CD14-positive monocyte (primary cell): ENCODE measurements around the gene MAN1C1. TPM values are rescaled to one million over a fixed set of nuclear protein-coding genes. Genes with fewer than 3 reads are reported as not detected.

Experiments
- DNase-seq, 3 donors: peaks; one replicate each; pipeline ENCODE4 v3.0.0-alpha.2; 2011 to 2022
- H2AFZ ChIP-seq: 2 replicates; pipeline ENCODE4 v1.6.0; 2012; ENCODE audit warnings: mild to moderate bottlenecking, low read depth, low read length, inconsistent platforms; ENCODE audit not compliant: insufficient read depth, poor library complexity, severe bottlenecking
- H3K27ac ChIP-seq, 2 donors: 1 replicate in 1 of 2; 2 replicates in 1 of 2; pipeline ENCODE4 v1.5.1; 2012 to 2013; ENCODE audit warnings: low read length in 2 of 2, control low read depth in 1 of 2, inconsistent platforms in 1 of 2, low read depth in 1 of 2, mild to moderate bottlenecking in 1 of 2
- H3K27me3 ChIP-seq, 2 donors: one replicate each; pipeline versions ENCODE4 v1.6.0 to v1.6.1; 2011 to 2013; ENCODE audit warnings: low read length in 2 of 2; ENCODE audit not compliant: control insufficient read depth in 2 of 2, insufficient read depth in 2 of 2
- H3K36me3 ChIP-seq, 2 donors: replicated peaks in 1 of 2; 1 replicate in 1 of 2; 2 replicates in 1 of 2; pipeline versions ENCODE4 v1.5.1 to v1.6.1; 2012 to 2013; ENCODE audit warnings: low read length in 2 of 2, control low read depth in 1 of 2, inconsistent platforms in 1 of 2, mild to moderate bottlenecking in 1 of 2; ENCODE audit not compliant: insufficient read depth in 2 of 2, control insufficient read depth in 1 of 2
- H3K4me1 ChIP-seq, 2 donors: 1 replicate in 1 of 2; 2 replicates in 1 of 2; pipeline versions ENCODE4 v1.5.1 to v1.6.1; 2012 to 2013; ENCODE audit warnings: low read length in 2 of 2, control low read depth in 1 of 2, inconsistent platforms in 1 of 2, mild to moderate bottlenecking in 1 of 2, moderate library complexity in 1 of 2; ENCODE audit not compliant: insufficient read depth in 2 of 2, control insufficient read depth in 1 of 2
- H3K4me2 ChIP-seq: replicated peaks from 2 replicates; pipeline ENCODE3; 2012; ENCODE audit warnings: low read length, moderate library complexity, mild to moderate bottlenecking; ENCODE audit not compliant: poor library complexity, severe bottlenecking; ENCODE audit errors: extremely low read depth
- H3K4me3 ChIP-seq, 3 experiments: fragments of 200-600 bp in 1 of 3; sonication (generic) in 1 of 3; replicated peaks in 1 of 3; 1 replicate in 2 of 3; 2 replicates in 1 of 3; pipeline ENCODE4 v1.5.1; 2011 to 2013; ENCODE audit warnings: low read length in 3 of 3, mild to moderate bottlenecking in 3 of 3, control low read depth in 2 of 3, low read depth in 2 of 3, inconsistent platforms in 1 of 3, moderate library complexity in 1 of 3
- H3K79me2 ChIP-seq: 2 replicates; pipeline ENCODE4 v1.6.0; 2012; ENCODE audit warnings: mild to moderate bottlenecking, control low read depth, inconsistent platforms, low read length, moderate library complexity; ENCODE audit not compliant: insufficient read depth
- H3K9ac ChIP-seq: 2 replicates; pipeline ENCODE4 v1.6.0; 2017; ENCODE audit warnings: low read length, mild to moderate bottlenecking; ENCODE audit not compliant: insufficient read depth, poor library complexity, severe bottlenecking
- H3K9me3 ChIP-seq, 2 donors: replicated peaks in 1 of 2; 1 replicate in 1 of 2; 2 replicates in 1 of 2; pipeline versions ENCODE4 v1.5.1 to v1.6.1; 2012 to 2013; ENCODE audit warnings: low read length in 2 of 2, control low read depth in 1 of 2; ENCODE audit not compliant: control insufficient read depth in 1 of 2, insufficient read depth in 1 of 2
- H4K20me1 ChIP-seq: 2 replicates; pipeline ENCODE4 v1.6.0; 2012; ENCODE audit warnings: mild to moderate bottlenecking, low read length, control low read depth, moderate library complexity; ENCODE audit not compliant: insufficient read depth
- H3K27ac Mint-ChIP-seq, 7 donors: one replicate each; pipeline ENCODE4 v1.8.0; 2020; ENCODE audit warnings: mild to moderate bottlenecking in 7 of 7, mixed read lengths in 7 of 7, moderate library complexity in 6 of 7, inconsistent platforms in 2 of 7
- H3K27me3 Mint-ChIP-seq, 3 donors: one replicate each; pipeline ENCODE4 v1.8.0; 2021 to 2022; ENCODE audit warnings: low read depth in 3 of 3, mild to moderate bottlenecking in 3 of 3, mixed read lengths in 3 of 3, moderate library complexity in 3 of 3, inconsistent platforms in 1 of 3
- H3K36me3 Mint-ChIP-seq, 2 donors: one replicate each; pipeline ENCODE4 v1.8.0; 2020; ENCODE audit warnings: mixed read lengths in 2 of 2, inconsistent platforms in 1 of 2, mild to moderate bottlenecking in 1 of 2
- H3K4me1 Mint-ChIP-seq: one replicate; pipeline ENCODE4 v1.8.0; 2020; ENCODE audit warnings: mild to moderate bottlenecking, mixed read lengths
- H3K4me3 Mint-ChIP-seq, 2 donors: one replicate each; pipeline ENCODE4 v1.8.0; 2020; ENCODE audit warnings: mild to moderate bottlenecking in 2 of 2, mixed read lengths in 2 of 2, moderate library complexity in 1 of 2
- H3K9me3 Mint-ChIP-seq, 7 donors: one replicate each; pipeline ENCODE4 v1.8.0; 2020 to 2022; ENCODE audit warnings: mixed read lengths in 7 of 7, mild to moderate bottlenecking in 6 of 7, moderate library complexity in 6 of 7, inconsistent platforms in 2 of 7
- CTCF ChIP-seq: fragments of 200-600 bp; IDR thresholded peaks from one replicate; pipeline ENCODE4 v1.8.0; 2022; ENCODE audit warnings: antibody characterized with exemption, mild to moderate bottlenecking
- WGBS: methylation state at CpG from one replicate; pipeline ENCODE4 v1.1.5; 2013; ENCODE audit warnings: missing lambda C conversion rate; ENCODE audit not compliant: insufficient coverage; 5-methylcytosine and 5-hydroxymethylcytosine counted together
- intact Hi-C, 2 donors: fragments of 100-400 bp; cut with micrococcal nuclease; formaldehyde crosslinking; loops; one replicate each; pipeline versions ENCODE4 v1.15.0 to v1.15.1; 2023
- polyA plus RNA-seq, 3 donors: library from polyadenylated mRNA; depleted of rRNA in 1 of 3; unstranded in 2 of 3; stranded (reverse) in 1 of 3; fragments of 300-500 nt in 2 of 3; fragments of >200 nt in 1 of 3; fragmentation: Illumina TruSeq in 2 of 3; gene quantifications; 1 replicate in 2 of 3; 2 replicates in 1 of 3; pipeline ENCODE4 v1.2.3, GENCODE V29; 2012 to 2021

Gene MAN1C1
- polyA plus RNA-seq, 3 donors = 1.2 to 7.2 (median 1.7) TPM

GRCh38 chr1:25723250-25723880 lies 106.8 kb downstream of the MAN1C1 start:
- H3K4me1 Mint-ChIP-seq = no peaks in the 10 kb centered on the region
- Histone ChIP-seq H3K4me2 (no peak overlapping the region), H3K79me2 (no peaks in the 10 kb centered on the region), H3K9me3 (no peaks in the 10 kb centered on the region), H3K36me3 (no peaks in the 10 kb centered on the region), H2AFZ (no peak overlapping the region), H3K27me3 (no peaks in the 10 kb centered on the region), H3K9ac (no peak overlapping the region), H3K27ac (no peak overlapping the region), H4K20me1 (peaks cover 23% of the 10 kb centered on the region), H3K4me3 (no peak overlapping the region), H3K4me1 (no peaks in the 10 kb centered on the region)
- DNase-seq = no peak
- H3K36me3 Mint-ChIP-seq = peaks cover 1 to 3% of the 10 kb centered on the region in 2 donors
- TF ChIP-seq CTCF = no peak
- WGBS = 100% methylated on average over 1 of the region's 4 CpGs
- H3K9me3 Mint-ChIP-seq = no peaks in the 10 kb centered on the region
- intact Hi-C loops = no loop called here
- no peak overlapping the region for H3K4me3 Mint-ChIP-seq
- H3K27me3 Mint-ChIP-seq = peaks cover 0 to 3% (median 2%) of the 10 kb centered on the region in 3 donors
- no peak overlapping the region for H3K27ac Mint-ChIP-seq

GRCh38 chr1:25724201-25724600 lies 107.6 kb downstream of the MAN1C1 start:
- Histone ChIP-seq H2AFZ (no peak overlapping the region), H3K27ac (no peak overlapping the region), H3K4me2 (no peak overlapping the region), H3K4me1 (no peaks in the 10 kb centered on the region), H3K9me3 (no peaks in the 10 kb centered on the region), H3K79me2 (no peaks in the 10 kb centered on the region), H3K9ac (no peak overlapping the region), H3K27me3 (no peaks in the 10 kb centered on the region), H3K4me3 (no peak overlapping the region), H3K36me3 (no peaks in the 10 kb centered on the region), H4K20me1 (peaks cover 28% of the 10 kb centered on the region)
- intact Hi-C loops = no loop called here
- DNase-seq = no peak
- Mint-ChIP-seq H3K4me1 (no peaks in the 10 kb centered on the region), H3K36me3 (peaks cover 1 to 3% of the 10 kb centered on the region in 2 donors), H3K27ac (no peak overlapping the region), H3K27me3 (peaks cover 0 to 4% (median 2%) of the 10 kb centered on the region in 3 donors), H3K9me3 (peaks cover 0 to 2% (median 0%) of the 10 kb centered on the region in 7 donors), H3K4me3 (no peak overlapping the region)
- TF ChIP-seq CTCF = no peak
- WGBS = 93% methylated on average over 7 of the region's 7 CpGs
